Stimulated activated CD4-positive, alpha-beta T cell treated with anti-CD3 and anti-CD28 coated beads, Interleukin-1b, Interleukin-23, amount 100 ng/mL, for 1 hour (primary cell): ENCODE measurements around the gene TTYH1.

ENCODE experiments used
- DNase-seq, 2 donors: peaks; one replicate each; pipeline ENCODE4 v3.0.0-alpha.2; 2020; ENCODE audit warnings: low read depth in 2 of 2

Gene TTYH1

DNA sequence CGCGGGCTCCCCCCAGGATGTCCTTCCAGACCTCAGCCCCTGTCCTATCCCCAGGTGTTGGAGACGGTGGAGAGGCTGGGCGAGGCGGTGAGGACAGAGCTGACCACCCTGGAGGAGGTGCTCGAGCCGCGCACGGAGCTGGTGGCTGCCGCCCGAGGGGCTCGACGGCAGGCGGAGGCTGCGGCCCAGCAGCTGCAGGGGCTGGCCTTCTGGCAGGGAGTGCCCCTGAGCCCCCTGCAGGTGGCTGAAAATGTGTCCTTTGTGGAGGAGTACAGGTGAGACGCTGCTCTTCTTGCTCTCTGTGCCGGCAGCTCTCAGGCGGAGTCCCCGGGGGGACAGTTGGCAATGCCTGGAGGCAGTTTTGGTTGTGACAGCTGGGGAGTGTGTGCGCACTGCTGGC lies 6.9 kb downstream of the TTYH1 start:
- no peak for DNase-seq

DNA sequence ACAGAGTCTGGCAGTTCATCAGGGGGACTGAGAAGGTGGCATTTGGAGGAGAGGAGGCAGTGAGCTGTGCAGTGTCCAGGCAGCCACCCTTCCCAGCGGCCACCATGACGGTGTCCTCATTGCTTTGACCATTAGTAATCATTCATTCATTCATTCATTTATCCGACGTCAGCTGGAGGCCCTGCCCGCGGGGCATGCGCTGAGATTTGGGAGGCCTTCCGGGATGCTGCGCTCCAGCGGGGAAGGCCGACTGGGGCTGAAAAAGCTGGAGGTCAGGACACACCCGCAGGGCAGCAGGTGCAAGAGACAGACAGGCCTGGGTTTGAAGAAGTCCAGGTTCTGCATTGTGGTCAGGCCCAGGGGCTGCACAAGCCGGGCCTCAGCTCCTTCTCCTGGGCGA lies 8.9 kb downstream of the TTYH1 start:
- DNase-seq, result no peak

- DNase-seq, result no peak
These were observed 9.6 kb downstream of the TTYH1 start for GRCh38 chr19:54424660-54425381.

- DNase-seq, result no peak
These were observed 10.1 kb downstream of the TTYH1 start for GRCh38 chr19:54425382-54425723.

GRCh38 chr19:54426291-54426931 lies 11.1 kb downstream of the TTYH1 start:
- no peak for DNase-seq

DNA sequence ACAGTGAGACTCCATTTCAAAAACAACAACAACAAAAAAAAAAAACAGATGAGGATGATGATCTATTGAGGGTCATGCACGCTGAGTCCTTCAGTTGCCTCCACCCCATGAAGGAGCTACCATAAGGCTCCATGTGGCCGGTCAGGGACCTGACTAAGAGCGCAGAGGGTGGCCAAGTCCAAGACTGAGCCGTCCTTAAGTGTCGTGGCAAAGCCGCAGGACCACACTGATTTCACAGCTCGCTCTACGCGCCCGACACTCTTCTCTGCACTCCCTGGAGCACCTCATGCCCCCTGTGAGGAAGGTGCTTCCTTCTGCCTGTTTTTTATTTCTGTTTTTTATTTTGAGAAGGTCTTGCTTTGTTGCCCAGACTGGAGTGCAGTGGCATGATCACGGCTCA lies 12.3 kb downstream of the TTYH1 start:
- DNase-seq, result no peak

- DNase-seq, result no peak
These were observed 13.3 kb downstream of the TTYH1 start for GRCh38 chr19:54428323-54429175.

DNA sequence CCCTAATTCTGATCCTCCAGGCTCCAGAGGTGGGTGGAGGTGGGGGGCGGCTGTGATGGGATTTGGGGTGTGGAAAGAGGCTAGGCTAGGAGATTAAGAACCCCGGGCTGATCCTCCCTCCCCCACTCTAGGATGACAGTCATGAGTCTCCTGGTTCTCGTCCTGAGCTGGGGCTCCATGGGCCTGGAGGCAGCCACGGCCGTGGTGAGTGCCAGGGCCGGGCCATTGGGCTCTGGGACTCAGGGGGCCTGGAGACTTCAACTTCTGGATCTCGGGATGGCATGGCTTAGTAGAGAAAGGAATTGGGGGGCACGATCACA lies 13.9 kb downstream of the TTYH1 start:
- no peak for DNase-seq

GRCh38 chr19:54429545-54430227 lies 14.4 kb downstream of the TTYH1 start:
- DNase-seq, result no peak

GRCh38 chr19:54430306-54431254 lies 15.3 kb downstream of the TTYH1 start:
- peak in 1 of 2 donors; percentile 25 for DNase-seq

DNA sequence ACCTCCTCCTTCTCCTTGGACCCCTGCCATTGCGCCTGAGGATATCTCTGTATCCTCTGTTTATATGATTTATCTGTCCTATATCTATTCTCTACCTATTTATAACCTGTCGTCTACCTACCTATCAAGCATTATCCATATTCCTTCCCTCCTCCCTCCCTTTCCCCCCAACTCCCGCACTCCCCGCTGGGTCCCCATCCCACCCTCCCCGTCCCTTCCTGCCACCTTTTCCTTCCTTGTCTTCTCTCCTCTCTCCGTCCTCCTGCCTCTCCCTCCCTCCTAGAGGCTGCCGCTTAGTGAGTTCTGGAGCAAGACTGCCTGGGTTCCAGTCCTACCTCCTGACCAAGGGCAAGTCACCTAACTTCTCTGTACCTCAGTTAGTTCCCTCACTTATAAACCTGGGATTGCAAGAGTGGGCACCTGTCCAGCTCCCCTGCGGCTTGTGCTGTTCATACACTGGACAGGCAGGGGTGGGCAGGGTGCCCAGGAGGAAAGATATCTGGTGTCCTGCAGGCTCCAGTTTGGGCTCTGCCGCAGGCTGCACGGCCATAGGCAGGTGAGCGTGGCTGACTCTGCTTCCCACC lies 16.1 kb downstream of the TTYH1 start:
- DNase-seq, result no peak

DNA sequence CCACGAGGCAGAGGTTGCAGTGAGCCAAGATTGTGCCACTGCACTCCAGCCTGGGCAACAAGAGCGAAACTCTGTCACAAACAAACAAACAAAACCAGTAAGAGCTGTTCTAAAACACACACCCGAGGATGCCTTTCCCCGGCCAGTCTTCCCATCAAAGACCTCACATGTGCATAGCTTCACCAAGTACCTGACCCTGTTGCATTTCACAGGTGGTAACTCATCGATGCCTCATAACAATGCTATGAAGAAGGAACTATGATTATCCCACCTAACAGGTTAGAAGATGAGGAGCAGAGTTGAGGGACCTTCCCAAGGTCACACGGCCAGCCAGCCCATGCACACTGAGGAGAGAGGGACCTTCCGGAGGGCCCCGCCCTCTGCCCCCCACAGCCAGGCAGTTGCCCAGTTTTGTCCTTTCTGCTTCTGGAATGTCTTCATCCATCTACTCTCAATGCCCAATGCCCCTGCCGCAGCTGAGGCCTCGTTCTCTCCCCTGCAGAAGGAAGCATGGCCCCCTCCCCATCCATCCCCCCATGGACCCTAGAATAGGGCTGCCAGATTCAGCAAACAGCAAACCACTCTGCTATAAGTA lies 17.0 kb downstream of the TTYH1 start:
- DNase-seq, result no peak

- no peak for DNase-seq
These were observed 18.4 kb downstream of the TTYH1 start for GRCh38 chr19:54433697-54434096.

GRCh38 chr19:54434112-54434872 lies 19.0 kb downstream of the TTYH1 start:
- no peak for DNase-seq

- DNase-seq, result no peak
These were observed 19.6 kb downstream of the TTYH1 start for GRCh38 chr19:54434873-54435214.

GRCh38 chr19:54435551-54436016 lies 20.3 kb downstream of the TTYH1 start:
- DNase-seq, result no peak

DNA sequence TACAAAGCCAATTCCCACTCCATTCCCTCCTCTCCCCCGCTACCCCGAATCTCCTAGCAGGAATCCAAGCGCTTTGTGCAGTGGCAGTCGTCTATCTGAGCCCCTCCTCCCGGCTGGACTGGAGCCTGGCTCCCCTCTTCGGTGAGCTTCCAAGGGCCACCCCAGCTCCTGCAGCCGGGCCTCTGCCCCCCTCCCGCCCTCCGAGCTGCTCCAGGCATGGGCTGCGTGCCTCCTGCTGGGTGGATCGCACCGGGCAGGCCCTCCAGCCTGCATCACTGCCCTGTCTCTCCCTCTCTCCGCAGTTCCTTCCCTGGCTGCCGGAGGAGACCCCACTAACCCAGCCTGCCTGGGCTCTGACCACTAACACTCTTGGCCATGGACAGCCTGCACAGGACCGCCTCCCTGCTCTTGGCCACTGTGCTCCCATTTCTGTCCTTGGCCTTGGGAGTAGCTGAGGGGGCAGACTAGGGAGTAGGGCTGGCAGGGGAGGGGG lies 20.8 kb downstream of the TTYH1 start:
- no peak for DNase-seq

DNA sequence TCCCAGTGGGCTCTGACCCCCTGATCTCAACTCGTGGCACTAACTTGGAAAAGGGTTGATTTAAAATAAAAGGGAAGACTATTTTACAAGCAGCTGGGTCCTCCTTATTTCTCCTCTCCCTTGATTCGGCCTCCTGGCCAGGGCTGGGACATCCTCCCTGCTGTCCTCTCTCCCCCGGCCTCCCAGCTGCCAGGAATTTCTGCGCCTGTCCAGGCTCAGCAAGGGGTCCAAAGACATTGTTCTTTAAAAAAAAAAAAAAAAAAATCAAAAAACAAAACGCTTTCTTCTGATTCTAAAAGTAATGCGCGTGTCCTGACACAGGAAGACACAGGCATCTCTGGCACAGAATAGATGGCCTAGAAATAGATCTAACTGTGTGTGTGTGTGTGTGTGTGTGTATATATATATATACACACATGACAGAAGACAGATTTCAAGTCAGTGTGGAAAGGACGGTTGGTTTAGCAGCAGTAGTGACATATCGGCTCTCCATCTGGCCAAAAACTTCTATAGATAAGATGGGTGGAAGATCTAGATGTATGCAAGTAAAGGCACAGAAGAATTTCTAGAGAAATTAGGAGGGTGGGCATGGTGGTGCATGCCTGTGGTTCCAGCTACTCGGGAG lies 21.5 kb downstream of the TTYH1 start:
- no peak for DNase-seq
